HL-60 (cell line): ENCODE data around the gene GTF2H4.
A peak's percentile ranks its signal among the peaks of the same experiment; 100 is the strongest.

Experiments used
- POLR2AphosphoS5 ChIP-seq: IDR thresholded peaks from 2 replicates; pipeline ENCODE4 v1.6.1; 2012; ENCODE audit warnings: low read depth
- SPI1 ChIP-seq: IDR thresholded peaks from 2 replicates; pipeline ENCODE4 v1.6.1; 2012; ENCODE audit warnings: low read depth, mild to moderate bottlenecking, borderline replicate concordance
- TF ChIP-seq, protein P1 (sequence below): IDR thresholded peaks from one replicate; pipeline ENCODE4 v1.5.1; 2011; ENCODE audit warnings: low read length, control low read depth, inconsistent platforms; ENCODE audit not compliant: insufficient read depth
- TF ChIP-seq, protein P2 (sequence below): IDR thresholded peaks from 2 replicates; pipeline ENCODE4 v1.6.1; 2012; ENCODE audit warnings: low read depth; ENCODE audit not compliant: insufficient replicate concordance

DNA sequence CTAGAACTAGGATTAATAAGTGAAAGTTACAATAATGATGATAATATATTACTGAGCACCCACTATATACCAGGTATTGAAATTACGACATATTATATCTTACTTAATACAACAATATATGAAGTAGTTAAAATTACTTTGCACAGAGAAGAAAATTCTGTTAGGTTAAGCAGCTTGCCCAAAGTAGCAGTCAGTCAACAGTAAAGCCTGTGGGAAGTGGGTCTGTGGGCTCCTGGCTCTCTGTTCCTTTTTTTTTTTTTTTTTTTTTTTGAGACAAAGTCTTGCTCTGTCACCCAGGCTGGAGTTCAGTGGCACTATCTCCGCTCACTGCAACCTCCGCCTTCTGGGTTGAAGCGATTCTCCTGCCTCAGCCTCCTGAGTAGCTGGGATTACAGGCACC lies 4.8 kb upstream of the GTF2H4 start:
- TF ChIP-seq, protein P1, sequence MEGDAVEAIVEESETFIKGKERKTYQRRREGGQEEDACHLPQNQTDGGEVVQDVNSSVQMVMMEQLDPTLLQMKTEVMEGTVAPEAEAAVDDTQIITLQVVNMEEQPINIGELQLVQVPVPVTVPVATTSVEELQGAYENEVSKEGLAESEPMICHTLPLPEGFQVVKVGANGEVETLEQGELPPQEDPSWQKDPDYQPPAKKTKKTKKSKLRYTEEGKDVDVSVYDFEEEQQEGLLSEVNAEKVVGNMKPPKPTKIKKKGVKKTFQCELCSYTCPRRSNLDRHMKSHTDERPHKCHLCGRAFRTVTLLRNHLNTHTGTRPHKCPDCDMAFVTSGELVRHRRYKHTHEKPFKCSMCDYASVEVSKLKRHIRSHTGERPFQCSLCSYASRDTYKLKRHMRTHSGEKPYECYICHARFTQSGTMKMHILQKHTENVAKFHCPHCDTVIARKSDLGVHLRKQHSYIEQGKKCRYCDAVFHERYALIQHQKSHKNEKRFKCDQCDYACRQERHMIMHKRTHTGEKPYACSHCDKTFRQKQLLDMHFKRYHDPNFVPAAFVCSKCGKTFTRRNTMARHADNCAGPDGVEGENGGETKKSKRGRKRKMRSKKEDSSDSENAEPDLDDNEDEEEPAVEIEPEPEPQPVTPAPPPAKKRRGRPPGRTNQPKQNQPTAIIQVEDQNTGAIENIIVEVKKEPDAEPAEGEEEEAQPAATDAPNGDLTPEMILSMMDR, result no peak
- TF ChIP-seq SPI1 (peak; percentile 46; the same call in 1 of the 2 replicates), POLR2AphosphoS5 (no peak)
- TF ChIP-seq, protein P2, sequence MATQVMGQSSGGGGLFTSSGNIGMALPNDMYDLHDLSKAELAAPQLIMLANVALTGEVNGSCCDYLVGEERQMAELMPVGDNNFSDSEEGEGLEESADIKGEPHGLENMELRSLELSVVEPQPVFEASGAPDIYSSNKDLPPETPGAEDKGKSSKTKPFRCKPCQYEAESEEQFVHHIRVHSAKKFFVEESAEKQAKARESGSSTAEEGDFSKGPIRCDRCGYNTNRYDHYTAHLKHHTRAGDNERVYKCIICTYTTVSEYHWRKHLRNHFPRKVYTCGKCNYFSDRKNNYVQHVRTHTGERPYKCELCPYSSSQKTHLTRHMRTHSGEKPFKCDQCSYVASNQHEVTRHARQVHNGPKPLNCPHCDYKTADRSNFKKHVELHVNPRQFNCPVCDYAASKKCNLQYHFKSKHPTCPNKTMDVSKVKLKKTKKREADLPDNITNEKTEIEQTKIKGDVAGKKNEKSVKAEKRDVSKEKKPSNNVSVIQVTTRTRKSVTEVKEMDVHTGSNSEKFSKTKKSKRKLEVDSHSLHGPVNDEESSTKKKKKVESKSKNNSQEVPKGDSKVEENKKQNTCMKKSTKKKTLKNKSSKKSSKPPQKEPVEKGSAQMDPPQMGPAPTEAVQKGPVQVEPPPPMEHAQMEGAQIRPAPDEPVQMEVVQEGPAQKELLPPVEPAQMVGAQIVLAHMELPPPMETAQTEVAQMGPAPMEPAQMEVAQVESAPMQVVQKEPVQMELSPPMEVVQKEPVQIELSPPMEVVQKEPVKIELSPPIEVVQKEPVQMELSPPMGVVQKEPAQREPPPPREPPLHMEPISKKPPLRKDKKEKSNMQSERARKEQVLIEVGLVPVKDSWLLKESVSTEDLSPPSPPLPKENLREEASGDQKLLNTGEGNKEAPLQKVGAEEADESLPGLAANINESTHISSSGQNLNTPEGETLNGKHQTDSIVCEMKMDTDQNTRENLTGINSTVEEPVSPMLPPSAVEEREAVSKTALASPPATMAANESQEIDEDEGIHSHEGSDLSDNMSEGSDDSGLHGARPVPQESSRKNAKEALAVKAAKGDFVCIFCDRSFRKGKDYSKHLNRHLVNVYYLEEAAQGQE, result no peak
